K562 (cell line): ENCODE measurements around the gene ITGA11.

Experiments used
- HNRNPH1 ChIP-seq: fragments of 200-400 bp; formaldehyde crosslinking; optimal IDR thresholded peaks from 2 replicates; pipeline ENCODE3; 2017; ENCODE audit warnings: low read depth, mild to moderate bottlenecking, low read length, moderate library complexity
- MAFF ChIP-seq: IDR thresholded peaks from 2 replicates; pipeline ENCODE4 v1.6.1; 2012; ENCODE audit warnings: low read length, improper control_type of control experiment
- POLR2A ChIP-seq: fragments of 450-650 bp; conservative IDR thresholded peaks from 2 replicates; pipeline ENCODE4 v1.6.1; 2016
- SMARCE1 ChIP-seq: fragments of 450-650 bp; IDR thresholded peaks from 2 replicates; pipeline ENCODE4 v1.7.1; 2016; ENCODE audit warnings: mild to moderate bottlenecking
- THAP12 ChIP-seq: fragments of 250-450 bp; sonication (Bioruptor Pico); IDR thresholded peaks from 2 replicates; pipeline ENCODE4 v1.9.0; 2021; ENCODE audit warnings: mild to moderate bottlenecking, inconsistent platforms
- ZBTB7A ChIP-seq: IDR thresholded peaks from 2 replicates; pipeline ENCODE4 v1.6.1; 2011; ENCODE audit warnings: low read depth, mild to moderate bottlenecking, low read length, moderate library complexity, borderline replicate concordance; ENCODE audit not compliant: control insufficient read depth
- TF ChIP-seq, protein P1 (sequence below), 3 experiments: IDR thresholded peaks in 2 of 3; conservative IDR thresholded peaks in 1 of 3; 2 replicates each; pipeline ENCODE4 v1.5.1; 2011 to 2012; ENCODE audit warnings: low read length in 3 of 3, mild to moderate bottlenecking in 3 of 3, control low read depth in 2 of 3, improper control_type of control experiment in 1 of 3, inconsistent platforms in 1 of 3, low read depth in 1 of 3, mixed read lengths in 1 of 3, moderate library complexity in 1 of 3; ENCODE audit not compliant: insufficient read depth in 2 of 3
- TF ChIP-seq, protein P2 (sequence below), 2 experiments: fragments of 450-650 bp; IDR thresholded peaks; 2 replicates each; pipeline ENCODE4 v1.6.1; 2016; ENCODE audit warnings: mild to moderate bottlenecking in 2 of 2, borderline replicate concordance in 1 of 2, low read depth in 1 of 2, moderate library complexity in 1 of 2

DNA sequence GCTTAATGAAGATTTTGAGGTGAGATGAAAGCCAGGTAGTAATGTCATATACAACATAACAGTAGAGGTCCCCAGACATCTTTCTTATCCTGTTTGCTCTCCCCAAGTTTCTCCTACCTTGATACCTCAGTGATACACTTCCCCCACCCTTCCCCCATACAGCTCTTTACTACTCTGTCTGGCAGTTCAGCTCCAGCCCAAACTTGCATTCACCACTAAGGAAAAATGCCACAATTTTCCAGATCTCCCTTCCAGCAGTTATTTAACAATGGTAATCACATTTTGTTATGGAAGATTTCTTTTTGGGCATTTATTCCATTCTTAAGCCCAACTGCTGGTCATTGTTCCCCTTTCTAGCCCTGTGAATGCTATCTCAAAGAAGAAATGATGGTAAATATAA lies 34.9 kb upstream of the ITGA11 start:
- TF ChIP-seq HNRNPH1 (no peak), POLR2A (no peak), MAFF (no peak), SMARCE1 (no peak), ZBTB7A (no peak), THAP12 (CRISPR knock-in tag) (no peak)
- TF ChIP-seq, protein P1, sequence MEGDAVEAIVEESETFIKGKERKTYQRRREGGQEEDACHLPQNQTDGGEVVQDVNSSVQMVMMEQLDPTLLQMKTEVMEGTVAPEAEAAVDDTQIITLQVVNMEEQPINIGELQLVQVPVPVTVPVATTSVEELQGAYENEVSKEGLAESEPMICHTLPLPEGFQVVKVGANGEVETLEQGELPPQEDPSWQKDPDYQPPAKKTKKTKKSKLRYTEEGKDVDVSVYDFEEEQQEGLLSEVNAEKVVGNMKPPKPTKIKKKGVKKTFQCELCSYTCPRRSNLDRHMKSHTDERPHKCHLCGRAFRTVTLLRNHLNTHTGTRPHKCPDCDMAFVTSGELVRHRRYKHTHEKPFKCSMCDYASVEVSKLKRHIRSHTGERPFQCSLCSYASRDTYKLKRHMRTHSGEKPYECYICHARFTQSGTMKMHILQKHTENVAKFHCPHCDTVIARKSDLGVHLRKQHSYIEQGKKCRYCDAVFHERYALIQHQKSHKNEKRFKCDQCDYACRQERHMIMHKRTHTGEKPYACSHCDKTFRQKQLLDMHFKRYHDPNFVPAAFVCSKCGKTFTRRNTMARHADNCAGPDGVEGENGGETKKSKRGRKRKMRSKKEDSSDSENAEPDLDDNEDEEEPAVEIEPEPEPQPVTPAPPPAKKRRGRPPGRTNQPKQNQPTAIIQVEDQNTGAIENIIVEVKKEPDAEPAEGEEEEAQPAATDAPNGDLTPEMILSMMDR (IDR thresholded peaks at IDR 0.05 in 2 of 3, conservative IDR thresholded peaks at IDR 0.05 in 1 of 3; ENCODE audit: insufficient read depth in 2 of 3, low read depth in 1 of 3, low read length in 3 of 3): no peak
- TF ChIP-seq, protein P2, sequence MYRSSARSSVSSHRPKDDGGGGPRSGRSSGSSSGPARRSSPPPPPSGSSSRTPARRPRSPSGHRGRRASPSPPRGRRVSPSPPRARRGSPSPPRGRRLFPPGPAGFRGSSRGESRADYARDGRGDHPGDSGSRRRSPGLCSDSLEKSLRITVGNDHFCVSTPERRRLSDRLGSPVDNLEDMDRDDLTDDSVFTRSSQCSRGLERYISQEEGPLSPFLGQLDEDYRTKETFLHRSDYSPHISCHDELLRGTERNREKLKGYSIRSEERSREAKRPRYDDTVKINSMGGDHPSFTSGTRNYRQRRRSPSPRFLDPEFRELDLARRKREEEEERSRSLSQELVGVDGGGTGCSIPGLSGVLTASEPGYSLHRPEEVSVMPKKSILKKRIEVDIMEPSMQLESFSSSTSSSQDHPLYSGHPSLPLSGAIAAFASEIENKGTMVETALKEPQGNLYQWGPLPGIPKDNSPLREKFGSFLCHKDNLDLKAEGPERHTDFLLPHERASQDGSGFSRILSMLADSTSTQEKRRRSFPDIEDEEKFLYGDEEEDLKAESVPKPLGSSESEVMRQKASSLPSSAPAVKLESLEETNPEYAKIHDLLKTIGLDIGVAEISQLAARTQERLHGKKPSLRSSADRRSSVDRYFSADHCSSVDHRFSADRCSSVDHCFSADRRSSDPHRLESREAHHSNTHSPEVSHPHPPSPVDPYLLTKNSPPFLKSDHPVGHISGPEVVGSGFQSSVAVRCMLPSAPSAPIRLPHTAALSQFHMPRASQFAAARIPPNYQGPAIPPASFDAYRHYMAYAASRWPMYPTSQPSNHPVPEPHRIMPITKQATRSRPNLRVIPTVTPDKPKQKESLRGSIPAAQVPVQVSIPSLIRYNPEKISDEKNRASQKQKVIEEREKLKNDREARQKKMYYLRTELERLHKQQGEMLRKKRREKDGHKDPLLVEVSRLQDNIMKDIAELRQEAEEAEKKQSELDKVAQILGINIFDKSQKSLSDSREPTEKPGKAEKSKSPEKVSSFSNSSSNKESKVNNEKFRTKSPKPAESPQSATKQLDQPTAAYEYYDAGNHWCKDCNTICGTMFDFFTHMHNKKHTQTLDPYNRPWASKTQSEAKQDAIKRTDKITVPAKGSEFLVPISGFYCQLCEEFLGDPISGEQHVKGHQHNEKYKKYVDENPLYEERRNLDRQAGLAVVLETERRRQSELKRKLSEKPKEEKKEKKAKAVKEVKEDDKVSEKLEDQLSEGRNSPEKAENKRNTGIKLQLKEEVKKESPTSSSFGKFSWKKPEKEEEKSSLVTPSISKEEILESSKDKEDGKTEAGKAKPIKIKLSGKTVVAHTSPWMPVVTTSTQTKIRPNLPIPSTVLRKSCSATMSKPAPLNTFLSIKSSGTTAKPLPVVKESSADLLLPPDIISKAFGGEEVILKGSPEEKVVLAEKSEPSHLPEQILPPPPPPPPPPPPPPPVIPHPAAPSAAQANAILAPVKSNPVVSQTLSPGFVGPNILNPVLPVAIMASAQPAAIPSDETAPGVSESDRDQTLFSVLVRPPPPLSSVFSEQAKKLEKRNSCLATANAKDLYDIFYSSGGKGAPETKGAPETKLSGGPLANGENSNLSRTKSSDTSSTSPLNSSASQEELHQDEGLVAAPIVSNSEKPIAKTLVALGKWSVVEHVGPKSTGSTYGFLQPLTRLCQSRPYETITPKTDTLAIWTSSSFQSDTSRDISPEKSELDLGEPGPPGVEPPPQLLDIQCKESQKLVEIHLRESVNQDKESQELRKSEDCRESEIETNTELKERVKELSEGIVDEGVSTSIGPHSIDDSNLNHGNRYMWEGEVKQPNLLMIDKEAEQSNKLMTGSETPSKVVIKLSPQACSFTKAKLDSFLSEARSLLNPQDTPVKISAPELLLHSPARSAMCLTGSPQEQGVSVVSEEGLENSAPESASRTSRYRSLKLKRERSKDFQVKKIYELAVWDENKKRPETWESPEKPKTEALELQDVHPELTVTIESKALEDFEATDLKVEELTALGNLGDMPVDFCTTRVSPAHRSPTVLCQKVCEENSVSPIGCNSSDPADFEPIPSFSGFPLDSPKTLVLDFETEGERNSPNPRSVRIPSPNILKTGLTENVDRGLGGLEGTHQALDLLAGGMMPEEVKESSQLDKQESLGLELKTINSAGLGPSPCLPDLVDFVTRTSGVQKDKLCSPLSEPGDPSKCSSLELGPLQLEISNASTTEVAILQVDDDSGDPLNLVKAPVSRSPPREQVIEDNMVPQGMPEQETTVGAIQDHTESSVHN (IDR thresholded peaks at IDR 0.05; ENCODE audit: borderline replicate concordance in 1 of 2, low read depth in 1 of 2): no peak
